GM23248 (cell line): ENCODE measurements around the gene ARHGEF28.

ENCODE experiments used
- EZH2 ChIP-seq: fragments of 200-600 bp; sonication (generic); IDR thresholded peaks from 2 replicates; pipeline ENCODE4 v1.6.1; 2018; ENCODE audit warnings: antibody characterized with exemption, mild to moderate bottlenecking; ENCODE audit not compliant: insufficient read depth, poor library complexity, severe bottlenecking
- EZH2phosphoT487 ChIP-seq: fragments of 200-600 bp; sonication (generic); IDR thresholded peaks from 2 replicates; pipeline ENCODE4 v1.6.1; 2018; ENCODE audit warnings: antibody characterized with exemption, moderate library complexity, mild to moderate bottlenecking, low read depth; ENCODE audit not compliant: insufficient read depth

GRCh38 chr5:73663161-73663859 is 37.3 kb downstream of the ARHGEF28 start:
- no peak for TF ChIP-seq EZH2phosphoT487
- no peak for TF ChIP-seq EZH2
